HepG2 (cell line): ENCODE results near the gene LYPD8. TPM values are rescaled to one million over a fixed set of nuclear protein-coding genes. Genes with fewer than 3 reads are reported as not detected.

Source experiments
- HMGA1 ChIP-seq: sonication (generic); formaldehyde crosslinking; conservative IDR thresholded peaks from 2 replicates; pipeline ENCODE4 v1.4.0; 2020; ENCODE audit warnings: missing genetic modification reagents
- SNRNP70 ChIP-seq: fragments of 200-400 bp; formaldehyde crosslinking; IDR thresholded peaks from 2 replicates; pipeline ENCODE4 v1.6.1; 2017; ENCODE audit warnings: mild to moderate bottlenecking, low read depth, low read length, moderate library complexity
- ZNF432 ChIP-seq: sonication (generic); formaldehyde crosslinking; IDR thresholded peaks from 2 replicates; pipeline ENCODE4 v1.5.0; 2020; ENCODE audit warnings: missing genetic modification reagents, mild to moderate bottlenecking, borderline replicate concordance
- ZNF546 ChIP-seq: sonication (generic); formaldehyde crosslinking; conservative IDR thresholded peaks from 2 replicates; pipeline ENCODE4 v1.8.1; 2023; ENCODE audit warnings: mild to moderate bottlenecking, missing genetic modification reagents
- ZNF672 ChIP-seq: sonication (generic); formaldehyde crosslinking; IDR thresholded peaks from 2 replicates; pipeline ENCODE4 v1.8.1; 2022; ENCODE audit warnings: missing genetic modification reagents
- ZNF883 ChIP-seq: sonication (generic); formaldehyde crosslinking; IDR thresholded peaks from 2 replicates; pipeline ENCODE4 v1.5.1; 2020; ENCODE audit warnings: mild to moderate bottlenecking, missing genetic modification reagents; ENCODE audit errors: not compliant biosample characterization
- polyA plus RNA-seq, 8 experiments: library from polyadenylated mRNA; depleted of rRNA in 3 of 8; stranded (reverse) in 7 of 8; unstranded in 1 of 8; fragments of >200 nt; fragmentation: Illumina TruSeq in 4 of 8; extraction: Trizol in 4 of 8; gene quantifications; 2 replicates each; pipeline versions ENCODE4 v1.2.1 to v1.2.3, GENCODE V29; 2011 to 2016; ENCODE audit warnings: low read depth in 4 of 8, missing spikeins in 1 of 8, mixed read lengths in 1 of 8; ENCODE audit not compliant: insufficient read depth in 1 of 8
- total RNA-seq, 5 experiments: library from RNA; depleted of rRNA; stranded (reverse); fragments of >200 nt; fragmentation: Illumina TruSeq; extraction: Trizol; gene quantifications; 2 replicates each; pipeline ENCODE4 v1.2.3, GENCODE V29; 2016; ENCODE audit warnings: low read depth in 1 of 5
- TF ChIP-seq, protein P1 (sequence below): sonication (generic); formaldehyde crosslinking; IDR thresholded peaks from 2 replicates; pipeline ENCODE4 v1.8.1; 2023; ENCODE audit warnings: mild to moderate bottlenecking, missing genetic modification reagents
- TF ChIP-seq, protein P2 (sequence below): sonication (generic); formaldehyde crosslinking; IDR thresholded peaks from 2 replicates; pipeline ENCODE4 v1.8.0; 2022; ENCODE audit warnings: low read depth, missing genetic modification reagents
- TF ChIP-seq, protein P3 (sequence below): sonication (generic); formaldehyde crosslinking; conservative IDR thresholded peaks from 2 replicates; pipeline ENCODE4 v1.8.0; 2022; ENCODE audit warnings: low read depth, missing genetic modification reagents
- TF ChIP-seq, protein P4 (sequence below): IDR thresholded peaks from 2 replicates; pipeline ENCODE4 v1.6.1; 2016; ENCODE audit warnings: missing compliant biosample characterization, missing genetic modification reagents, borderline replicate concordance

Gene LYPD8
- total and polyA plus RNA-seq, 2 of the 13 experiments (the other 11 are each of a cell fraction or from before 2014, with no cell fraction given): not detected

DNA sequence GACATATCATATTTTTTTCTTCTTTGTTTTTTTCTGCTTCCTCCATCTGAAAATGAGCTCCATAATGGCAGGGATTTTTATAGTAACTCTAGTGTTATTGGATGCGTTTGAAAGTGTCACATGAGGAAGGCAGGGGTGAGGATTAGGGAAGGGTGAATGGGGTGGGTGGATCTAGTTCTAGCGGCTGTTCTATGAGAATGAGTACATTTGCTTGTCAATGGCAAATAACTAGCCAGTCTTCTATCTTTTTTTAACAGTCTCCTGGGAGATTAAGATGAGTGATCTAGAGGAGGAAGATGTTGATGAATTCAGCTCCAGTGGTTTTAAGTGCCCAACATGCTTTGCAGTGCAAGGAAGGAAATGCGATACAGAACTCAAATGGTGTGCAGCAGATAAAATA is 58.8 kb downstream of the LYPD8 start (continued):
- TF ChIP-seq, protein P1, sequence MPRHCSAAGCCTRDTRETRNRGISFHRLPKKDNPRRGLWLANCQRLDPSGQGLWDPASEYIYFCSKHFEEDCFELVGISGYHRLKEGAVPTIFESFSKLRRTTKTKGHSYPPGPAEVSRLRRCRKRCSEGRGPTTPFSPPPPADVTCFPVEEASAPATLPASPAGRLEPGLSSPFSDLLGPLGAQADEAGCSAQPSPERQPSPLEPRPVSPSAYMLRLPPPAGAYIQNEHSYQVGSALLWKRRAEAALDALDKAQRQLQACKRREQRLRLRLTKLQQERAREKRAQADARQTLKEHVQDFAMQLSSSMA (CRISPR knock-in tag): no peak
- TF ChIP-seq ZNF432 (CRISPR knock-in tag) (no peak), HMGA1 (CRISPR knock-in tag) (no peak), SNRNP70 (no peak), ZNF546 (CRISPR knock-in tag) (no peak), ZNF672 (CRISPR knock-in tag) (no peak), ZNF883 (CRISPR knock-in tag) (no peak)
- TF ChIP-seq, protein P2, sequence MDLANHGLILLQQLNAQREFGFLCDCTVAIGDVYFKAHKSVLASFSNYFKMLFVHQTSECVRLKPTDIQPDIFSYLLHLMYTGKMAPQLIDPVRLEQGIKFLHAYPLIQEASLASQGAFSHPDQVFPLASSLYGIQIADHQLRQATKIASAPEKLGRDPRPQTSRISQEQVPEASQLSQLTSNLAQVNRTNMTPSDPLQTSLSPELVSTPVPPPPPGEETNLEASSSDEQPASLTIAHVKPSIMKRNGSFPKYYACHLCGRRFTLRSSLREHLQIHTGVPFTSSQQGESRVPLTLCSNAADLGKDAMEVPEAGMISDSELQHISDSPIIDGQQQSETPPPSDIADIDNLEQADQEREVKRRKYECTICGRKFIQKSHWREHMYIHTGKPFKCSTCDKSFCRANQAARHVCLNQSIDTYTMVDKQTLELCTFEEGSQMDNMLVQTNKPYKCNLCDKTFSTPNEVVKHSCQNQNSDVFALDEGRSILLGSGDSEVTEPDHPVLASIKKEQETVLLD (CRISPR knock-in tag): no peak
- TF ChIP-seq, protein P3, sequence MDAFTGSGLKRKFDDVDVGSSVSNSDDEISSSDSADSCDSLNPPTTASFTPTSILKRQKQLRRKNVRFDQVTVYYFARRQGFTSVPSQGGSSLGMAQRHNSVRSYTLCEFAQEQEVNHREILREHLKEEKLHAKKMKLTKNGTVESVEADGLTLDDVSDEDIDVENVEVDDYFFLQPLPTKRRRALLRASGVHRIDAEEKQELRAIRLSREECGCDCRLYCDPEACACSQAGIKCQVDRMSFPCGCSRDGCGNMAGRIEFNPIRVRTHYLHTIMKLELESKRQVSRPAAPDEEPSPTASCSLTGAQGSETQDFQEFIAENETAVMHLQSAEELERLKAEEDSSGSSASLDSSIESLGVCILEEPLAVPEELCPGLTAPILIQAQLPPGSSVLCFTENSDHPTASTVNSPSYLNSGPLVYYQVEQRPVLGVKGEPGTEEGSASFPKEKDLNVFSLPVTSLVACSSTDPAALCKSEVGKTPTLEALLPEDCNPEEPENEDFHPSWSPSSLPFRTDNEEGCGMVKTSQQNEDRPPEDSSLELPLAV (CRISPR knock-in tag): no peak
- TF ChIP-seq, protein P4, sequence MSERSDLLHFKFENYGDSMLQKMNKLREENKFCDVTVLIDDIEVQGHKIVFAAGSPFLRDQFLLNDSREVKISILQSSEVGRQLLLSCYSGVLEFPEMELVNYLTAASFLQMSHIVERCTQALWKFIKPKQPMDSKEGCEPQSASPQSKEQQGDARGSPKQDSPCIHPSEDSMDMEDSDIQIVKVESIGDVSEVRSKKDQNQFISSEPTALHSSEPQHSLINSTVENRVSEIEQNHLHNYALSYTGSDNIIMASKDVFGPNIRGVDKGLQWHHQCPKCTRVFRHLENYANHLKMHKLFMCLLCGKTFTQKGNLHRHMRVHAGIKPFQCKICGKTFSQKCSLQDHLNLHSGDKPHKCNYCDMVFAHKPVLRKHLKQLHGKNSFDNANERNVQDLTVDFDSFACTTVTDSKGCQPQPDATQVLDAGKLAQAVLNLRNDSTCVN (CRISPR knock-in tag): no peak
